ENCODE measurements around the gene PRKAR2A. TPM values are rescaled to one million over a fixed set of nuclear protein-coding genes. Genes with fewer than 3 reads are reported as not detected.

Gene PRKAR2A
- polyA plus RNA-seq, 1 of the 3 experiments (the other 2 are of a cell fraction), result 5.2 TPM

DNA sequence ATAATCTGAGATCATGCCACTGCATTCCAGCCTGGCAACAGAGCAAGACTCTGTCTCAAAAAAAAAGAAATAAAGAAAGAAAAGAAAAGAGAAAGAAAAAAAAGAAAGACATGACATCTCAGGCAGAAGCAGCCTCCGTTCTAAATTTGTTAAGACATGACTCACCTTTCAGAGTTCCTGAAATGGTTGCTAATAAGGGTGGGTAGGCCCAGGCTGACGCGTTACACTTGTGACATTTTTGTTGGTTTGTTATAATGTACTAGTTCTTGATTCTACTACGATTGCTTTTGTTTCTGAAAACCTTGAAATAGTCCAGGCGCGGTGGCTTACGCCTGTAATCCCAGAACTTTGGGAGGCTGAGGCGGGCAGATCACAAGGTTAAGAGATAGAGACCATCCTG lies 30.0 kb upstream of the PRKAR2A start:
- Histone ChIP-seq H3K36me3 (replicated peaks in 1 of 2; ENCODE audit: control insufficient read depth in 1 of 2, insufficient read depth in 2 of 2, low read length in 1 of 2) (no peaks in the 10 kb centered on the region), H3K9ac (no peak overlapping the region), H3K9me2 (no peaks in the 10 kb centered on the region), H2AFZ (ENCODE audit: low read depth) (no peak overlapping the region), H3K79me2 (ENCODE audit: insufficient read depth) (no peaks in the 10 kb centered on the region), H3K27ac (ENCODE audit: low read depth in 2 of 2, low read length in 1 of 2) (no peak overlapping the region), H3K4me1 (ENCODE audit: control insufficient read depth in 1 of 2, insufficient read depth in 2 of 2, low read depth in 1 of 2, low read length in 1 of 2) (no peaks in the 10 kb centered on the region), H3K9me3 (no peaks in the 10 kb centered on the region), H3F3A (replicated peaks; ENCODE audit: insufficient read depth) (no peaks in the 10 kb centered on the region), H4K20me1 (ENCODE audit: insufficient read depth) (no peaks in the 10 kb centered on the region), H3K4me3 (ENCODE audit: low read depth in 2 of 2, low read length in 1 of 2) (no peak overlapping the region), H3K27me3 (ENCODE audit: insufficient read depth) (no peaks in the 10 kb centered on the region), H3K4me2 (no peak overlapping the region)
- ChIA-PET CTCF (no interaction called here), POLR2A (no interaction called here)
- TF ChIP-seq MXI1 (IDR thresholded peaks at IDR 0.05; ENCODE audit: low read depth, low read length), result no peak
- no peak for TF ChIP-seq USF2 (IDR thresholded peaks at IDR 0.05; ENCODE audit: borderline replicate concordance, low read depth, low read length)
- no peak for TF ChIP-seq EP300 (IDR thresholded peaks at IDR 0.05; ENCODE audit: borderline replicate concordance in 1 of 2, low read depth in 1 of 2, low read length in 1 of 2)
- no peak for TF ChIP-seq GATA2 (CRISPR knock-in tag; IDR thresholded peaks at IDR 0.05)
- TF ChIP-seq NFIC (IDR thresholded peaks at IDR 0.05; ENCODE audit: borderline replicate concordance), result no peak
- no peak for TF ChIP-seq GABPA (IDR thresholded peaks at IDR 0.05; ENCODE audit: low read depth)
- TF ChIP-seq, protein P1, sequence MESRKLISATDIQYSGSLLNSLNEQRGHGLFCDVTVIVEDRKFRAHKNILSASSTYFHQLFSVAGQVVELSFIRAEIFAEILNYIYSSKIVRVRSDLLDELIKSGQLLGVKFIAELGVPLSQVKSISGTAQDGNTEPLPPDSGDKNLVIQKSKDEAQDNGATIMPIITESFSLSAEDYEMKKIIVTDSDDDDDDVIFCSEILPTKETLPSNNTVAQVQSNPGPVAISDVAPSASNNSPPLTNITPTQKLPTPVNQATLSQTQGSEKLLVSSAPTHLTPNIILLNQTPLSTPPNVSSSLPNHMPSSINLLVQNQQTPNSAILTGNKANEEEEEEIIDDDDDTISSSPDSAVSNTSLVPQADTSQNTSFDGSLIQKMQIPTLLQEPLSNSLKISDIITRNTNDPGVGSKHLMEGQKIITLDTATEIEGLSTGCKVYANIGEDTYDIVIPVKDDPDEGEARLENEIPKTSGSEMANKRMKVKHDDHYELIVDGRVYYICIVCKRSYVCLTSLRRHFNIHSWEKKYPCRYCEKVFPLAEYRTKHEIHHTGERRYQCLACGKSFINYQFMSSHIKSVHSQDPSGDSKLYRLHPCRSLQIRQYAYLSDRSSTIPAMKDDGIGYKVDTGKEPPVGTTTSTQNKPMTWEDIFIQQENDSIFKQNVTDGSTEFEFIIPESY (IDR thresholded peaks at IDR 0.05; ENCODE audit: borderline replicate concordance, low read depth), result no peak
- TF ChIP-seq FOXM1 (IDR thresholded peaks at IDR 0.05; ENCODE audit: low read depth), result no peak
- TF ChIP-seq TEAD4 (IDR thresholded peaks at IDR 0.05; ENCODE audit: borderline replicate concordance, insufficient read depth), result no peak
- TF ChIP-seq TCF12 (IDR thresholded peaks at IDR 0.05), result no peak
- no peak for TF ChIP-seq RAD21 (IDR thresholded peaks at IDR 0.05; ENCODE audit: low read length)
- no peak for TF ChIP-seq POLR2AphosphoS5 (IDR thresholded peaks at IDR 0.05; ENCODE audit: low read depth, low read length)
- TF ChIP-seq, protein P2, sequence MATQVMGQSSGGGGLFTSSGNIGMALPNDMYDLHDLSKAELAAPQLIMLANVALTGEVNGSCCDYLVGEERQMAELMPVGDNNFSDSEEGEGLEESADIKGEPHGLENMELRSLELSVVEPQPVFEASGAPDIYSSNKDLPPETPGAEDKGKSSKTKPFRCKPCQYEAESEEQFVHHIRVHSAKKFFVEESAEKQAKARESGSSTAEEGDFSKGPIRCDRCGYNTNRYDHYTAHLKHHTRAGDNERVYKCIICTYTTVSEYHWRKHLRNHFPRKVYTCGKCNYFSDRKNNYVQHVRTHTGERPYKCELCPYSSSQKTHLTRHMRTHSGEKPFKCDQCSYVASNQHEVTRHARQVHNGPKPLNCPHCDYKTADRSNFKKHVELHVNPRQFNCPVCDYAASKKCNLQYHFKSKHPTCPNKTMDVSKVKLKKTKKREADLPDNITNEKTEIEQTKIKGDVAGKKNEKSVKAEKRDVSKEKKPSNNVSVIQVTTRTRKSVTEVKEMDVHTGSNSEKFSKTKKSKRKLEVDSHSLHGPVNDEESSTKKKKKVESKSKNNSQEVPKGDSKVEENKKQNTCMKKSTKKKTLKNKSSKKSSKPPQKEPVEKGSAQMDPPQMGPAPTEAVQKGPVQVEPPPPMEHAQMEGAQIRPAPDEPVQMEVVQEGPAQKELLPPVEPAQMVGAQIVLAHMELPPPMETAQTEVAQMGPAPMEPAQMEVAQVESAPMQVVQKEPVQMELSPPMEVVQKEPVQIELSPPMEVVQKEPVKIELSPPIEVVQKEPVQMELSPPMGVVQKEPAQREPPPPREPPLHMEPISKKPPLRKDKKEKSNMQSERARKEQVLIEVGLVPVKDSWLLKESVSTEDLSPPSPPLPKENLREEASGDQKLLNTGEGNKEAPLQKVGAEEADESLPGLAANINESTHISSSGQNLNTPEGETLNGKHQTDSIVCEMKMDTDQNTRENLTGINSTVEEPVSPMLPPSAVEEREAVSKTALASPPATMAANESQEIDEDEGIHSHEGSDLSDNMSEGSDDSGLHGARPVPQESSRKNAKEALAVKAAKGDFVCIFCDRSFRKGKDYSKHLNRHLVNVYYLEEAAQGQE (IDR thresholded peaks at IDR 0.05; ENCODE audit: low read depth, low read length), result no peak
- no peak for TF ChIP-seq RFX5 (IDR thresholded peaks at IDR 0.05; ENCODE audit: low read length)
- no peak for TF ChIP-seq RXRA (IDR thresholded peaks at IDR 0.05; ENCODE audit: borderline replicate concordance, low read depth)
- TF ChIP-seq EZH2phosphoT487 (IDR thresholded peaks at IDR 0.05; ENCODE audit: borderline replicate concordance, low read depth), result no peak
- TF ChIP-seq, protein P3, sequence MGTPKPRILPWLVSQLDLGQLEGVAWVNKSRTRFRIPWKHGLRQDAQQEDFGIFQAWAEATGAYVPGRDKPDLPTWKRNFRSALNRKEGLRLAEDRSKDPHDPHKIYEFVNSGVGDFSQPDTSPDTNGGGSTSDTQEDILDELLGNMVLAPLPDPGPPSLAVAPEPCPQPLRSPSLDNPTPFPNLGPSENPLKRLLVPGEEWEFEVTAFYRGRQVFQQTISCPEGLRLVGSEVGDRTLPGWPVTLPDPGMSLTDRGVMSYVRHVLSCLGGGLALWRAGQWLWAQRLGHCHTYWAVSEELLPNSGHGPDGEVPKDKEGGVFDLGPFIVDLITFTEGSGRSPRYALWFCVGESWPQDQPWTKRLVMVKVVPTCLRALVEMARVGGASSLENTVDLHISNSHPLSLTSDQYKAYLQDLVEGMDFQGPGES (IDR thresholded peaks at IDR 0.05; ENCODE audit: low read depth, low read length), result no peak
- TF ChIP-seq JUND (IDR thresholded peaks at IDR 0.05), result no peak
- WGBS (ENCODE audit: low lambda C conversion rate), result 94% methylated on average over 8 of the region's 8 CpGs
- no peak for DNase-seq
